ENCODE data around the gene PTPRR.

The PTPRR gene

GRCh38 chr12:70835948-70836347, 84.6 kb downstream of the PTPRR start:
- no peak overlapping the region for H3K4me3 ChIP-seq (ENCODE audit: low read length)
- no peak overlapping the region for H3K9ac ChIP-seq (ENCODE audit: low read depth, low read length)
- no peak overlapping the region for H3K27ac ChIP-seq (ENCODE audit: low read length)
- no peaks in the 10 kb centered on the region for H3K27me3 ChIP-seq (ENCODE audit: insufficient read depth, low read length)
- H3K36me3 ChIP-seq (ENCODE audit: insufficient read depth, low read depth, low read length) = no peaks in the 10 kb centered on the region
- no peaks in the 10 kb centered on the region for H3K9me3 ChIP-seq (ENCODE audit: insufficient read depth, low read depth, low read length)
- peaks cover 10% of the 10 kb centered on the region for H3K4me1 ChIP-seq (ENCODE audit: insufficient read depth, low read length)

DNA sequence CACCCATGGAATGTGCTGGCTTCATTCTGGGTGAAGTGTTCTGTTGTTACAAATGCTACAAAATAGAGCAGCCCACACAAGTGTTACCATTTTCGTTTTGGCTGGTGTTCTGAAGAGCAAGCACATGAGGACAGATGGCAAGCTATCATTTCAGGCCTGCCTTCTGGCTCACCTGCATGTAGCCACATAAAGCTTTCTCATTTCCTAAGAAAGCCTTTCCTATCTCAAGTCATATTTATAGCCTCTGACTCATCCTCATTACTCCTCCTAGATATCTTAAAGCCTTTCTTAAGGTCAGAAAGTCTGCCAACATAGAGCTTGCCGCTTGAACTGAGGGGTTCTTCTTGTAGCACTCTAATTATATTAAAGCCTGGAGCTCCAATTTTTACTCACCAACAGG, 89.0 kb downstream of the PTPRR start:
- H3K4me1 ChIP-seq (ENCODE audit: insufficient read depth, low read length) = no peaks in the 10 kb centered on the region
- H3K27ac ChIP-seq (ENCODE audit: low read length) = no peak overlapping the region
- no peaks in the 10 kb centered on the region for H3K36me3 ChIP-seq (ENCODE audit: insufficient read depth, low read depth, low read length)
- H3K27me3 ChIP-seq (ENCODE audit: insufficient read depth, low read length) = no peaks in the 10 kb centered on the region
- H3K9ac ChIP-seq (ENCODE audit: low read depth, low read length) = no peak overlapping the region
- H3K9me3 ChIP-seq (ENCODE audit: insufficient read depth, low read depth, low read length) = no peaks in the 10 kb centered on the region
- H3K4me3 ChIP-seq (ENCODE audit: low read length) = no peak overlapping the region

- no peak overlapping the region for H3K9ac ChIP-seq (ENCODE audit: low read depth, low read length)
- H3K27ac ChIP-seq (ENCODE audit: low read length) = no peak overlapping the region
- no peak overlapping the region for H3K4me3 ChIP-seq (ENCODE audit: low read length)
Measured at GRCh38 chr12:70830221-70831061, 90.1 kb downstream of the PTPRR start.

GRCh38 chr12:70829070-70829469, 91.5 kb downstream of the PTPRR start:
- no peak overlapping the region for H3K4me3 ChIP-seq (ENCODE audit: low read length)
- H3K36me3 ChIP-seq (ENCODE audit: insufficient read depth, low read depth, low read length) = no peaks in the 10 kb centered on the region
- H3K9me3 ChIP-seq (ENCODE audit: insufficient read depth, low read depth, low read length) = no peaks in the 10 kb centered on the region
- H3K4me1 ChIP-seq (ENCODE audit: insufficient read depth, low read length) = no peaks in the 10 kb centered on the region
- H3K27me3 ChIP-seq (ENCODE audit: insufficient read depth, low read length) = no peaks in the 10 kb centered on the region
- no peak overlapping the region for H3K27ac ChIP-seq (ENCODE audit: low read length)
- H3K9ac ChIP-seq (ENCODE audit: low read depth, low read length) = no peak overlapping the region

More at GRCh38 chr12:70830221-70831061, 90.1 kb downstream of the PTPRR start:
- no peaks in the 10 kb centered on the region for H3K4me1 ChIP-seq (ENCODE audit: insufficient read depth, low read length)
- no peaks in the 10 kb centered on the region for H3K36me3 ChIP-seq (ENCODE audit: insufficient read depth, low read depth, low read length)
- no peaks in the 10 kb centered on the region for H3K27me3 ChIP-seq (ENCODE audit: insufficient read depth, low read length)
- no peaks in the 10 kb centered on the region for H3K9me3 ChIP-seq (ENCODE audit: insufficient read depth, low read depth, low read length)

- no peak overlapping the region for H3K4me3 ChIP-seq (ENCODE audit: low read length)
- H3K9ac ChIP-seq (ENCODE audit: low read depth, low read length) = no peak overlapping the region
- no peaks in the 10 kb centered on the region for H3K27me3 ChIP-seq (ENCODE audit: insufficient read depth, low read length)
- H3K27ac ChIP-seq (ENCODE audit: low read length) = no peak overlapping the region
- H3K4me1 ChIP-seq (ENCODE audit: insufficient read depth, low read length) = no peaks in the 10 kb centered on the region
- no peaks in the 10 kb centered on the region for H3K36me3 ChIP-seq (ENCODE audit: insufficient read depth, low read depth, low read length)
- H3K9me3 ChIP-seq (ENCODE audit: insufficient read depth, low read depth, low read length) = no peaks in the 10 kb centered on the region
Measured at GRCh38 chr12:70828351-70828750, 92.2 kb downstream of the PTPRR start.

GRCh38 chr12:70826156-70826555, 94.4 kb downstream of the PTPRR start:
- H3K4me3 ChIP-seq (ENCODE audit: low read length) = no peak overlapping the region
- H3K4me1 ChIP-seq (ENCODE audit: insufficient read depth, low read length) = no peaks in the 10 kb centered on the region
- no peaks in the 10 kb centered on the region for H3K36me3 ChIP-seq (ENCODE audit: insufficient read depth, low read depth, low read length)
- H3K27ac ChIP-seq (ENCODE audit: low read length) = no peak overlapping the region
- H3K9me3 ChIP-seq (ENCODE audit: insufficient read depth, low read depth, low read length) = no peaks in the 10 kb centered on the region
- H3K9ac ChIP-seq (ENCODE audit: low read depth, low read length) = no peak overlapping the region
- H3K27me3 ChIP-seq (ENCODE audit: insufficient read depth, low read length) = no peaks in the 10 kb centered on the region

DNA sequence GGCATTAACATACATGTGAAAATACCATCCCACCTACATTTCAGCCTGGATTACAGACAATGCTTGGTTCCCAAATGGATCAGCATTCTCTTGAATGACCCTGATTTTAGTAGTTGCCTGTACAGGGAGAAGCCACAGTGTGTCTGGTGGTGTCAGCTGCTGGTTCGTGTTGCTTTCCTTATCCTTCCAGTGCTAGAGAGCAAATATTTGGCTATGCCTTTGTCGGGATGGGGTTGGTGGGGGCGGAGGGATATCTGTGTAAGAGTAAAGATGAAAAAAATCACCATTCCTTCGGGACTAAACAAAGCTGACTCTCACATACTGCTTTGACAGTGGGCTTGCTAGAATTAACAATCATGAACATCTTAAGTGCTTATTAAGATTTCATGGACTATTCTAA, 96.0 kb downstream of the PTPRR start:
- Histone ChIP-seq H3K4me1 (ENCODE audit: insufficient read depth, low read length) (no peaks in the 10 kb centered on the region), H3K4me3 (ENCODE audit: low read length) (no peak overlapping the region), H3K27ac (ENCODE audit: low read length) (no peak overlapping the region), H3K9me3 (ENCODE audit: insufficient read depth, low read depth, low read length) (no peaks in the 10 kb centered on the region), H3K27me3 (ENCODE audit: insufficient read depth, low read length) (no peaks in the 10 kb centered on the region), H3K9ac (ENCODE audit: low read depth, low read length) (no peak overlapping the region), H3K36me3 (ENCODE audit: insufficient read depth, low read depth, low read length) (no peaks in the 10 kb centered on the region)

GRCh38 chr12:70823182-70823976, 97.2 kb downstream of the PTPRR start:
- no peak overlapping the region for H3K27ac ChIP-seq (ENCODE audit: low read length)
- no peaks in the 10 kb centered on the region for H3K4me1 ChIP-seq (ENCODE audit: insufficient read depth, low read length)
- no peak overlapping the region for H3K4me3 ChIP-seq (ENCODE audit: low read length)
- no peak overlapping the region for H3K9ac ChIP-seq (ENCODE audit: low read depth, low read length)
- H3K9me3 ChIP-seq (ENCODE audit: insufficient read depth, low read depth, low read length) = no peaks in the 10 kb centered on the region
- no peaks in the 10 kb centered on the region for H3K36me3 ChIP-seq (ENCODE audit: insufficient read depth, low read depth, low read length)
- no peaks in the 10 kb centered on the region for H3K27me3 ChIP-seq (ENCODE audit: insufficient read depth, low read length)

DNA sequence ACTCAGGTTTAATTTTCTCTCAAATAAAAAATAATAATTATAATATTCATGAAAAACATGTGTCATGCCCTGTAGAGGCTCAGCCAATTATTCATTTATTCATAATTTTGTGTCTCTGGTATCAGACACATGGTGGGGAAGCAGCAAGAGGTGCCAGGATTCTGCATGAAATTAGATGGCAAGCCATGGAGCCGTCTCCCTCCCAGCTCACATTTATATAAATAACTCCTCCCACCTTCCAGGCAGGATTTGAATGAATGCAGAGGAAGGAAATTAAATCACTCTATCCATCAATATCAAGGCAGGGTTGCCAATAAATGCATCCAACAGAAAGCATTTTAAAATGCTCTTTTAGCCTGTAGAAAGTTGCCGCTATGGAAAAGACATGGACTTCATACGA, 98.1 kb downstream of the PTPRR start:
- Histone ChIP-seq H3K36me3 (ENCODE audit: insufficient read depth, low read depth, low read length) (no peaks in the 10 kb centered on the region), H3K9me3 (ENCODE audit: insufficient read depth, low read depth, low read length) (no peaks in the 10 kb centered on the region), H3K27me3 (ENCODE audit: insufficient read depth, low read length) (no peaks in the 10 kb centered on the region), H3K9ac (ENCODE audit: low read depth, low read length) (no peak overlapping the region), H3K4me3 (ENCODE audit: low read length) (no peak overlapping the region), H3K27ac (ENCODE audit: low read length) (no peak overlapping the region), H3K4me1 (ENCODE audit: insufficient read depth, low read length) (no peaks in the 10 kb centered on the region)

DNA sequence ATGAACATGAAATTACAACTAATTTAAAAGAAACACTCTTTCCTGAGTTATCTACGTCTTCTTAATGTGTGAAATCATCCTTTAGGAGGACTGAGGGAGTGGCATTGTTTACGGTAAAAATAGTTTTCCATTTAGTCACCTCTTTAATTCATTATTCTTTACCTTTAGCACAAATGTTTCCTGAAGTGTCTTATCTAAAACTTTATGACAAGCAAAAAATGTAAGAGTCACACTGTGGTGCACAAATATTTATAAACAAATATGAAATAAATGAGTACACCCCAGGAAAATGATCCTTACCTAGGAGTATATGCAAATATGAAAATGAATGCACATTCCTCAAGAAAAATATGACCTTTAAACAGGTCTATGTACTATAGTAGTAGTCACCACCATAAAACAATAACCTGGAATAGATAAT, 104.6 kb downstream of the PTPRR start:
- H3K4me1 ChIP-seq (ENCODE audit: insufficient read depth, low read length) = peaks cover 7% of the 10 kb centered on the region; the same call in 1 of the 2 replicates
- no peaks in the 10 kb centered on the region for H3K27me3 ChIP-seq (ENCODE audit: insufficient read depth, low read length)
- H3K4me3 ChIP-seq (ENCODE audit: low read length) = no peak overlapping the region
- no peak overlapping the region for H3K27ac ChIP-seq (ENCODE audit: low read length)
- no peaks in the 10 kb centered on the region for H3K36me3 ChIP-seq (ENCODE audit: insufficient read depth, low read depth, low read length)
- H3K9me3 ChIP-seq (ENCODE audit: insufficient read depth, low read depth, low read length) = no peaks in the 10 kb centered on the region
- H3K9ac ChIP-seq (ENCODE audit: low read depth, low read length) = no peak overlapping the region

- H3K27me3 ChIP-seq (ENCODE audit: insufficient read depth, low read length) = no peaks in the 10 kb centered on the region
Measured at GRCh38 chr12:70815056-70815455, 105.5 kb downstream of the PTPRR start.

GRCh38 chr12:70813559-70813958, 107.0 kb downstream of the PTPRR start:
- Histone ChIP-seq H3K27ac (ENCODE audit: low read length) (no peak overlapping the region), H3K36me3 (ENCODE audit: insufficient read depth, low read depth, low read length) (no peaks in the 10 kb centered on the region), H3K4me3 (ENCODE audit: low read length) (no peak overlapping the region), H3K4me1 (ENCODE audit: insufficient read depth, low read length) (peaks cover 31% of the 10 kb centered on the region; the same call in 1 of the 2 replicates), H3K9me3 (ENCODE audit: insufficient read depth, low read depth, low read length) (peaks cover 2% of the 10 kb centered on the region; the same call in 1 of the 2 replicates), H3K27me3 (ENCODE audit: insufficient read depth, low read length) (no peaks in the 10 kb centered on the region), H3K9ac (ENCODE audit: low read depth, low read length) (no peak overlapping the region)

More at GRCh38 chr12:70815056-70815455, 105.5 kb downstream of the PTPRR start:
- Histone ChIP-seq H3K9me3 (ENCODE audit: insufficient read depth, low read depth, low read length) (no peaks in the 10 kb centered on the region), H3K4me1 (ENCODE audit: insufficient read depth, low read length) (peaks cover 16% of the 10 kb centered on the region; the same call in 1 of the 2 replicates), H3K27ac (ENCODE audit: low read length) (no peak overlapping the region), H3K4me3 (ENCODE audit: low read length) (no peak overlapping the region), H3K9ac (ENCODE audit: low read depth, low read length) (no peak overlapping the region), H3K36me3 (ENCODE audit: insufficient read depth, low read depth, low read length) (no peaks in the 10 kb centered on the region)
